ENCODE data around the gene TMIE.

GRCh38 chr3:46693892-46694226 lies 7.3 kb upstream of the TMIE start:
- TF ChIP-seq PHF8 (conservative IDR thresholded peaks at IDR 0.05; ENCODE audit: low read depth, low read length) = no peak
- no peak for TF ChIP-seq POLR2AphosphoS5 (IDR thresholded peaks at IDR 0.05; ENCODE audit: low read depth, low read length)
- TF ChIP-seq CTCF (IDR thresholded peaks at IDR 0.05; ENCODE audit: control extremely low read depth in 1 of 3, insufficient read depth in 1 of 3, low read depth in 1 of 3, low read length in 3 of 3) = no peak
- no peak for TF ChIP-seq E2F6 (IDR thresholded peaks at IDR 0.05)
- TF ChIP-seq SP1 (IDR thresholded peaks at IDR 0.05; ENCODE audit: low read depth, low read length) = no peak
- TF ChIP-seq EGR1 (IDR thresholded peaks at IDR 0.05; ENCODE audit: borderline replicate concordance, low read depth, low read length) = no peak
- TF ChIP-seq TAF1 (IDR thresholded peaks at IDR 0.05; ENCODE audit: low read depth, low read length) = no peak
